ENCODE data around the gene COX4I1. TPM values are rescaled to one million over a fixed set of nuclear protein-coding genes. Genes with fewer than 3 reads are reported as not detected.

COX4I1 gene
- total RNA-seq, 1 experiment from 2014 or later = 554 TPM

- BruUV-seq (replicated peaks) = no TSS peak
- CTCF ChIA-PET = no interaction called here
- TF ChIP-seq CTCF (conservative IDR thresholded peaks at IDR 0.05; ENCODE audit: low read depth, low read length) = no peak
- no peak for TF ChIP-seq EZH2 (IDR thresholded peaks at IDR 0.05; ENCODE audit: borderline replicate concordance, low read depth, low read length, poor library complexity, severe bottlenecking)
- no peaks in the 10 kb centered on the region for H3K36me3 ChIP-seq (ENCODE audit: insufficient read depth, low read length, poor library complexity, severe bottlenecking)
- POLR2A ChIA-PET (ENCODE audit: low non-redundant PET) = no interaction called here
- DNase-seq (ENCODE audit: low spot score) = no peak
- H3K4me1 ChIP-seq (ENCODE audit: insufficient read depth, low read length, poor library complexity, severe bottlenecking) = no peaks in the 10 kb centered on the region
- H3K4me3 ChIP-seq (ENCODE audit: low read depth, low read length, poor library complexity, severe bottlenecking) = no peak overlapping the region
- no peak overlapping the region for H3K27ac ChIP-seq (ENCODE audit: low read depth, low read length, poor library complexity, severe bottlenecking)
- H3K27me3 ChIP-seq (replicated peaks; ENCODE audit: insufficient read depth, low read depth, low read length, poor library complexity) = peaks cover 50% of the 10 kb centered on the region
- intact Hi-C loops (cut with micrococcal nuclease; ENCODE audit: unreplicated experiment) = no loop called here
- H3K9me3 ChIP-seq (ENCODE audit: low read depth, low read length, poor library complexity, severe bottlenecking) = no peaks in the 10 kb centered on the region
Observed at GRCh38 chr16:85847036-85847435, 47.5 kb downstream of the COX4I1 start.

GRCh38 chr16:85847681-85848601 is 48.4 kb downstream of the COX4I1 start:
- BruUV-seq (replicated peaks) = no TSS peak
- no peak overlapping the region for H3K27ac ChIP-seq (ENCODE audit: low read depth, low read length, poor library complexity, severe bottlenecking)
- ChIA-PET POLR2A (ENCODE audit: low non-redundant PET) (no interaction called here), CTCF (no interaction called here)
- H3K4me1 ChIP-seq (ENCODE audit: insufficient read depth, low read length, poor library complexity, severe bottlenecking) = no peaks in the 10 kb centered on the region
- DNase-seq (ENCODE audit: low spot score) = no peak
- no peak overlapping the region for H3K4me3 ChIP-seq (ENCODE audit: low read depth, low read length, poor library complexity, severe bottlenecking)
- TF ChIP-seq EZH2 (IDR thresholded peaks at IDR 0.05; ENCODE audit: borderline replicate concordance, low read depth, low read length, poor library complexity, severe bottlenecking) (no peak), CTCF (conservative IDR thresholded peaks at IDR 0.05; ENCODE audit: low read depth, low read length) (no peak)
- no peaks in the 10 kb centered on the region for H3K36me3 ChIP-seq (ENCODE audit: insufficient read depth, low read length, poor library complexity, severe bottlenecking)
- H3K9me3 ChIP-seq (ENCODE audit: low read depth, low read length, poor library complexity, severe bottlenecking) = no peaks in the 10 kb centered on the region
- intact Hi-C loops (cut with micrococcal nuclease; ENCODE audit: unreplicated experiment) = no loop called here
- H3K27me3 ChIP-seq (replicated peaks; ENCODE audit: insufficient read depth, low read depth, low read length, poor library complexity) = peaks cover 54% of the 10 kb centered on the region

GRCh38 chr16:85848986-85849385 is 49.5 kb downstream of the COX4I1 start:
- peaks cover 52% of the 10 kb centered on the region for H3K27me3 ChIP-seq (replicated peaks; ENCODE audit: insufficient read depth, low read depth, low read length, poor library complexity)
- no peak overlapping the region for H3K27ac ChIP-seq (ENCODE audit: low read depth, low read length, poor library complexity, severe bottlenecking)
- DNase-seq (ENCODE audit: low spot score) = no peak

More at GRCh38 chr16:85848986-85849385, 49.5 kb downstream of the COX4I1 start:
- no TSS peak for BruUV-seq (replicated peaks)
- TF ChIP-seq CTCF (conservative IDR thresholded peaks at IDR 0.05; ENCODE audit: low read depth, low read length) (no peak), EZH2 (IDR thresholded peaks at IDR 0.05; ENCODE audit: borderline replicate concordance, low read depth, low read length, poor library complexity, severe bottlenecking) (no peak)
- Histone ChIP-seq H3K4me3 (ENCODE audit: low read depth, low read length, poor library complexity, severe bottlenecking) (no peak overlapping the region), H3K4me1 (ENCODE audit: insufficient read depth, low read length, poor library complexity, severe bottlenecking) (no peaks in the 10 kb centered on the region), H3K9me3 (ENCODE audit: low read depth, low read length, poor library complexity, severe bottlenecking) (no peaks in the 10 kb centered on the region), H3K36me3 (ENCODE audit: insufficient read depth, low read length, poor library complexity, severe bottlenecking) (no peaks in the 10 kb centered on the region)
- ChIA-PET CTCF (interaction anchor here (0.6 kb wide), 1 partner anchor 29 kb away, joined by 3 read pairs; no protein-coding TSS in a partner anchor), POLR2A (ENCODE audit: low non-redundant PET) (no interaction called here)
- intact Hi-C loops (cut with micrococcal nuclease; ENCODE audit: unreplicated experiment) = no loop called here

All from A673 (cell line).